B cell (primary cell): Measurements from ENCODE around the gene NUP35.

Experiments used
- EZH2 ChIP-seq: IDR thresholded peaks from 2 replicates; pipeline ENCODE4 v1.6.1; 2012; ENCODE audit warnings: borderline replicate concordance, low read depth, mild to moderate bottlenecking, moderate library complexity, low read length; ENCODE audit not compliant: insufficient read depth, poor library complexity, severe bottlenecking
- TF ChIP-seq, protein P1 (sequence below): fragments of 200-600 bp; IDR thresholded peaks from one replicate; pipeline ENCODE4 v1.8.0; 2022; ENCODE audit warnings: antibody characterized with exemption, mild to moderate bottlenecking

DNA sequence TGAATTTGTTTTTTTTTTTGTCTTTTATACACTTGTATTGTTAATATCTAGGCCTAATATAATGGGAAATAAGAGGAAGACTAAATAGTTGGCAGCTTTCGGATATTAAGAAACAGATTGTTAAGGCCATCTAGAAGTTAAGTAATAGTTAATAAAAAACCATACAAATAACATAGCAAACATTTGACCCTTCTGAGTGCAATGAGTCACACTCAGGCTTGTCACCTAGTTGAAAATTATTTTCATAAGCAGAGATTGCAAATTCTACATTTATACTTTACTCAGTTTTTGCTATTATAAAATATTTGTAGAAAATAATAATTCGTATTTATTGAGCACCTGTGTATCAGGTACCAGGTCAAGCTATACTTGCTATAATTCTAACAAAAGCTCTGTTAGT, 2.4 kb downstream of the NUP35 start:
- no peak for TF ChIP-seq EZH2
- TF ChIP-seq, protein P1, sequence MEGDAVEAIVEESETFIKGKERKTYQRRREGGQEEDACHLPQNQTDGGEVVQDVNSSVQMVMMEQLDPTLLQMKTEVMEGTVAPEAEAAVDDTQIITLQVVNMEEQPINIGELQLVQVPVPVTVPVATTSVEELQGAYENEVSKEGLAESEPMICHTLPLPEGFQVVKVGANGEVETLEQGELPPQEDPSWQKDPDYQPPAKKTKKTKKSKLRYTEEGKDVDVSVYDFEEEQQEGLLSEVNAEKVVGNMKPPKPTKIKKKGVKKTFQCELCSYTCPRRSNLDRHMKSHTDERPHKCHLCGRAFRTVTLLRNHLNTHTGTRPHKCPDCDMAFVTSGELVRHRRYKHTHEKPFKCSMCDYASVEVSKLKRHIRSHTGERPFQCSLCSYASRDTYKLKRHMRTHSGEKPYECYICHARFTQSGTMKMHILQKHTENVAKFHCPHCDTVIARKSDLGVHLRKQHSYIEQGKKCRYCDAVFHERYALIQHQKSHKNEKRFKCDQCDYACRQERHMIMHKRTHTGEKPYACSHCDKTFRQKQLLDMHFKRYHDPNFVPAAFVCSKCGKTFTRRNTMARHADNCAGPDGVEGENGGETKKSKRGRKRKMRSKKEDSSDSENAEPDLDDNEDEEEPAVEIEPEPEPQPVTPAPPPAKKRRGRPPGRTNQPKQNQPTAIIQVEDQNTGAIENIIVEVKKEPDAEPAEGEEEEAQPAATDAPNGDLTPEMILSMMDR: no peak
